Measurements from ENCODE around the gene ZKSCAN1.

DNA sequence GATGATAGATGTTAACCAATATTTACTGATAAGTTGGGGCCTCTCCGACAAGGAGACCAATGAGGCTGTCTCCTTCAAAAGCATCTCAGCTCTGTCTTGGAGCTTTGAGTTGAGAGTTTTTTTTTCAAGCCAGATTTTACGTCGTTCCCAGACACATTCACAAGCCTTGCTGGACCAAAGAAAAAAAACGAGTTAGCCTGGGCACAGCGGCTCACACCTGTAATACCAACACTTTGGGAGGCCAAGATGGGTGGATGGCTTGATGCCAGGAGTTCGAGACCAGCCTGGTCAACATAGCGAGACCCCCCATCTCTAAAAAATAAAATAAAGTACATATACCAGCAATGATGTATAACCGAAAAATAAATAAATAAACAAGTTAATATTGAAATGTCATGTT is 20.6 kb upstream of the ZKSCAN1 start:
- TF ChIP-seq EZH2phosphoT487 (IDR thresholded peaks at IDR 0.05; ENCODE audit: borderline replicate concordance, low read length), result no peak
- TF ChIP-seq, protein P1, sequence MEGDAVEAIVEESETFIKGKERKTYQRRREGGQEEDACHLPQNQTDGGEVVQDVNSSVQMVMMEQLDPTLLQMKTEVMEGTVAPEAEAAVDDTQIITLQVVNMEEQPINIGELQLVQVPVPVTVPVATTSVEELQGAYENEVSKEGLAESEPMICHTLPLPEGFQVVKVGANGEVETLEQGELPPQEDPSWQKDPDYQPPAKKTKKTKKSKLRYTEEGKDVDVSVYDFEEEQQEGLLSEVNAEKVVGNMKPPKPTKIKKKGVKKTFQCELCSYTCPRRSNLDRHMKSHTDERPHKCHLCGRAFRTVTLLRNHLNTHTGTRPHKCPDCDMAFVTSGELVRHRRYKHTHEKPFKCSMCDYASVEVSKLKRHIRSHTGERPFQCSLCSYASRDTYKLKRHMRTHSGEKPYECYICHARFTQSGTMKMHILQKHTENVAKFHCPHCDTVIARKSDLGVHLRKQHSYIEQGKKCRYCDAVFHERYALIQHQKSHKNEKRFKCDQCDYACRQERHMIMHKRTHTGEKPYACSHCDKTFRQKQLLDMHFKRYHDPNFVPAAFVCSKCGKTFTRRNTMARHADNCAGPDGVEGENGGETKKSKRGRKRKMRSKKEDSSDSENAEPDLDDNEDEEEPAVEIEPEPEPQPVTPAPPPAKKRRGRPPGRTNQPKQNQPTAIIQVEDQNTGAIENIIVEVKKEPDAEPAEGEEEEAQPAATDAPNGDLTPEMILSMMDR (IDR thresholded peaks at IDR 0.05; ENCODE audit: low read depth, low read length, poor library complexity, severe bottlenecking), result no peak
